Stimulated activated CD4-positive, alpha-beta T cell treated with anti-CD3 and anti-CD28 coated beads, Interleukin-4, amount 100 ng/mL, for 24 hours (primary cell): ENCODE measurements around the gene PXN.
"Not testable (repeated sequence)": the region's sequence is repeated elsewhere in the genome, so short reads cannot be mapped to it uniquely, and the experiment has no call there.

ENCODE experiments used
- DNase-seq: peaks from one replicate; pipeline ENCODE4 v3.0.0-alpha.2; 2020

The PXN gene

GRCh38 chr12:120261951-120262851 is 3.3 kb downstream of the PXN start:
- peak; percentile 21 for DNase-seq

- no peak for DNase-seq
Observed at GRCh38 chr12:120260607-120261006, 4.9 kb downstream of the PXN start.

GRCh38 chr12:120259418-120260202 is 5.9 kb downstream of the PXN start:
- no peak for DNase-seq

- no peak for DNase-seq
Observed at GRCh38 chr12:120258323-120258896, 7.1 kb downstream of the PXN start.

GRCh38 chr12:120257041-120257821 is 8.3 kb downstream of the PXN start:
- DNase-seq = no peak

- DNase-seq = no peak
Observed at GRCh38 chr12:120254809-120255208, 10.7 kb downstream of the PXN start.

GRCh38 chr12:120253313-120253712 is 12.2 kb downstream of the PXN start:
- not testable (repeated sequence) for DNase-seq

- DNase-seq = peak; percentile 79
Observed at GRCh38 chr12:120252071-120252906, 13.2 kb downstream of the PXN start.

GRCh38 chr12:120251364-120252070 is 14.0 kb downstream of the PXN start:
- DNase-seq = not testable (repeated sequence)

- DNase-seq = no peak
Observed at GRCh38 chr12:120249875-120250795, 15.4 kb downstream of the PXN start.

- DNase-seq = no peak
Observed at GRCh38 chr12:120249266-120249874, 16.2 kb downstream of the PXN start.

- DNase-seq = no peak
Observed at GRCh38 chr12:120247621-120248030, 17.9 kb downstream of the PXN start.

- no peak for DNase-seq
Observed at GRCh38 chr12:120247183-120247582, 18.3 kb downstream of the PXN start.

- DNase-seq = not testable (repeated sequence)
Observed at GRCh38 chr12:120246705-120247104, 18.8 kb downstream of the PXN start.

- no peak for DNase-seq
Observed at GRCh38 chr12:120242971-120243699, 22.4 kb downstream of the PXN start.

GRCh38 chr12:120242275-120242799 is 23.2 kb downstream of the PXN start:
- no peak for DNase-seq

- DNase-seq = no peak
Observed at GRCh38 chr12:120241561-120242274, 23.8 kb downstream of the PXN start.

- no peak for DNase-seq
Observed at GRCh38 chr12:120240495-120240833, 25.1 kb downstream of the PXN start.
